Erythroblast (primary cell): ENCODE data around the gene KAZN.

Experiments
- DNase-seq, 2 experiments: peaks; one replicate each; lab custom pipeline; 2025; lab: John Stamatoyannopoulos, UW
- GATA1 ChIP-seq: IDR thresholded peaks from 2 replicates; pipeline ENCODE4 v1.6.1; 2011; ENCODE audit warnings: low read depth, mild to moderate bottlenecking, control low read depth, low read length, moderate library complexity
- POLR2A ChIP-seq: IDR thresholded peaks from 2 replicates; pipeline ENCODE4 v1.6.1; 2011; ENCODE audit warnings: mild to moderate bottlenecking, low read length

KAZN gene

GRCh38 chr1:14613926-14614325 lies 15.4 kb downstream of the KAZN start:
- DNase-seq = no peak
- TF ChIP-seq POLR2A = no peak
- no peak for TF ChIP-seq GATA1

DNA sequence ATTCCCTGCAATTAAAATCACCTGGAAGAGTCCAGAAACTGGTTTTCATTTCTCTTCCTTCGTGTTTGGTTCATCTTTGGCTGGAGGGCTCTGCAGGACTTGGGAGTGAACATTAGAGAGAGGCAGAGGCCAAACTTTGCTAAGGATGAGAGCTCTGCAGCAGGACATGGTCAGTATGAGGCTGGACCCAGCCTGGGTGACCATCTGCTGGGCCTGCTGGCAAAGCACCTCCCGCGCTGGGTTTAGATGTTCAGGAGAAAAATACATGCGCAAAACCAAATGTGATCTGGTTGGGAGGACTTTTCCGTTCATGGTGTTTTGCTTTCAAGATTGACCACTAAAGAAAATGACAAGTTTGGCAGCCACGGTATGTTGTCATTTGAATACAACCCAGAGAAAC lies 15.9 kb downstream of the KAZN start:
- DNase-seq = no peak
- no peak for TF ChIP-seq POLR2A

GRCh38 chr1:14615549-14616218 lies 17.2 kb downstream of the KAZN start:
- TF ChIP-seq GATA1 (no peak), POLR2A (no peak)
- DNase-seq = no peak

DNA sequence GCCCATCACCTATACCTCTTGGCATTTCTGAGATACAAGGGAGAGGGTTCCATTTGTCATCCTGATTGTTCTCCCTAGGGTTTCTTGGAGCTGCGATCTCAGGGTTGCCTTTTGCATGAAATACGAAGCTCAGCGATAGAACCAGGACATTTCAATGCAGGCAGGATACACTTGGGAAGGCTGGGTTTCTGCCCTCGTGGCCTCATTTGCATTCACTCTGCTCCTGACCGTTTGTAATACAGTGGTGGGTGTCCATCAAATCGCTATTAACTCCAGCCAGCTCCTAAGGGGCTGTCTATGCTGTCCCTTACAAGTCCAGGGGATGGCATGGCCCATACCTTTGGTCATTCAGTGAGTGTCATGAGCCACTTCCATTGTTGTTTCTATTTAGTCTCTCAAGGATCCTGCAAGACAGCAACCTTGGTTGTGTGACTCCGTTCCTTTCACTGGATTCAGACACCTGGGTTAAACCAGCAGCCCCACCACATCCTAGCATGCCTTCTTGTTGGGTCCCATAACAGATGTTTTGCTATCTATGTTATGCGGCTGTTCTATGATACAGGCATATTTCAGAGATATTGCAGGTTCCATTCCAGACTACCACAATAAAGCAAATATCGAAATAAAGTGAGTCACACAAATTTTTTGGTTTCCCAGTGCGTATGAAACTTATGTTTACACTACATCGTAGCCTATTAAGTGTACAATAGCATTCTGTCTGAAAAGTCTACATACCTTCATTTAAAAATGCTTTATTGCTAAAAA lies 18.3 kb downstream of the KAZN start:
- no peak for DNase-seq

GRCh38 chr1:14617791-14618190 lies 19.3 kb downstream of the KAZN start:
- TF ChIP-seq GATA1 (no peak), POLR2A (no peak)
- no peak for DNase-seq

More for the DNA sequence above, 18.3 kb downstream of the KAZN start:
- TF ChIP-seq POLR2A (no peak), GATA1 (no peak)

GRCh38 chr1:14620941-14621340 lies 22.5 kb downstream of the KAZN start:
- no peak for TF ChIP-seq GATA1
- no peak for TF ChIP-seq POLR2A
- no peak for DNase-seq

GRCh38 chr1:14623090-14623489 lies 24.6 kb downstream of the KAZN start:
- no peak for DNase-seq
- TF ChIP-seq GATA1 (no peak), POLR2A (no peak)

DNA sequence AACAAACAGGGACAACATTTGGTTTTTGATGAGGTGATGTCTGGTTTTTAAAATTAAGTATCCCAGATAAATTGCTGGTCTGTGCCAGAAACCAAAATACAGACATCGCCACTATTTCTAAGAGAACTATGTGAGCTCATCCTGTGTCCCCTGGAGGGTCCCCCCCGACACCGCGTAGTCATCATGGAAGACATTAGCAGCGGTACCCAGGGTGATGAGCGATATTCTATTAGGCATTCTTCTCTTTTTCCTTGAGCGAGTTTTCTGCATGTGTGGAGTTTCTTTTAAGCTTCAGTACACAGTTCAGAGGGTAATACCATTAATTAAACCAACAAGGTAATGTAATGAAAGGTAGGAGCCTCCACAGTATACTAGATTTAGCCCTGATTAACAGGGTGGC lies 26.5 kb downstream of the KAZN start:
- DNase-seq = no peak
- TF ChIP-seq POLR2A (no peak), GATA1 (no peak)

DNA sequence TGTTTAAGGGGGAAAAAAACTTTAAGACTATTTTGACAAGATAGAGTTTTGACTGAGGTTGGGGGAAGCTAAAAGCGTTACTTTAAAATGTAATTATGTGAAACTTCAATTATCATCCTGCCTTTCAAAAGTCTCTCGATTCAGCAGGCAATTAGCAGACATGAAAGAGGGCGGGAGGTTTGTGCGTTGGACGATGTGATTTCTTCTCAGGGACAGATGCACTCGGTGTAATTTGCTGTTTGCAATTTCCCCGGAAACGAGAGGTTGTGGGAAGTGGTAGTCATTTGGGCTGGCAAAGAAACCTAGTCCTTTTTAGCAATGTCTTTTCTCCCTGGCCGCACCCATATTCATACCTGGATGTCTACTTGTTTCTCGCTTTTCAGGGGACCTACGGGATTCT lies 27.1 kb downstream of the KAZN start:
- DNase-seq = no peak
- no peak for TF ChIP-seq POLR2A
- TF ChIP-seq GATA1 = no peak

GRCh38 chr1:14625996-14626395 lies 27.5 kb downstream of the KAZN start:
- no peak for DNase-seq
- no peak for TF ChIP-seq GATA1

- TF ChIP-seq GATA1 = no peak
- no peak for TF ChIP-seq POLR2A
- DNase-seq = no peak
These were observed 28.6 kb downstream of the KAZN start for GRCh38 chr1:14626869-14627607.

GRCh38 chr1:14627608-14628489 lies 29.4 kb downstream of the KAZN start:
- TF ChIP-seq GATA1 = no peak
- TF ChIP-seq POLR2A = no peak
- DNase-seq = no peak

GRCh38 chr1:14629363-14630014 lies 31.0 kb downstream of the KAZN start:
- no peak for DNase-seq
- TF ChIP-seq GATA1 = no peak
- no peak for TF ChIP-seq POLR2A

DNA sequence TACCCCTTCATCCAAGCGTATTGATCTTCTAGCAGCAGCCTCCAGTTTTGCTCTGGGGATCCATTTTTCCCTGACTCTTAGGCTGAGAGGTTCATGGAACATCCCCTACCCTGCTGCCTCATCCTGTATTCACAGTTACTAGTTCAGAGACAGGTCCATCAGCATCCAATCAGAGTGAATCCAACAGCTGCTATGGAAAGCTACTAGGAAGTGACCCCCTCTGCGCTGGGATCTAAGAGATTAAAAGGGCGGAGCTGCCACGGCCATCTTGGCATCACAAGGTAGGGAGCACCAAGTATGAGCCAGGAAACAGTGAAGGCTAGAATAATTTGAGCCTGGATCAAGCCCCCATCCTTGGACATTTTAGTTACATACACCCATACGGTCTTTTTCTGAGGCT lies 32.5 kb downstream of the KAZN start:
- TF ChIP-seq POLR2A (no peak), GATA1 (no peak)
- no peak for DNase-seq
